Frontal cortex (tissue), 1 donor: ENCODE measurements around the gene WDR38. TPM values are rescaled to one million over a fixed set of nuclear protein-coding genes. Genes with fewer than 3 reads are reported as not detected.

ENCODE experiments used
- small RNA-seq: library from RNA; depleted of rRNA; stranded (forward); fragments of <200 nt; gene quantifications from one replicate; pipeline ENCODE3, GENCODE V24; 2014
- total RNA-seq: library from RNA; depleted of rRNA; stranded (reverse); fragments of >200 nt; gene quantifications from one replicate; pipeline ENCODE4 v1.2.3, GENCODE V29; 2014

WDR38 gene
- total RNA-seq, 1 donor from 2014 or later, result not detected

Small RNA genes lying within 50 kb of the gene (small RNA-seq; reads per million reads assigned to genes)
- not detected for gene RNU4-82P

Other genes with a start within 250 kb of the WDR38 start
- gene NR6A1, start 82.1 kb upstream of the WDR38 start, total RNA-seq, result 1.6 TPM
- 1.6 TPM for gene OLFML2A, start 76.3 kb upstream of the WDR38 start, total RNA-seq
- gene RPL35, start 8.5 kb downstream of the WDR38 start, total RNA-seq, result 884 TPM
- gene ARPC5L, start 8.7 kb downstream of the WDR38 start, total RNA-seq, result 10.6 TPM
- gene GOLGA1, start 87.6 kb downstream of the WDR38 start, total RNA-seq, result 14.3 TPM